H1 (cell line): ENCODE data around the gene PTGES.

ENCODE experiments used
- CHD2 ChIP-seq: IDR thresholded peaks from 2 replicates; pipeline ENCODE4 v1.6.1; 2012; ENCODE audit warnings: low read length, improper control_type of control experiment
- EZH2 ChIP-seq: fragments of 200-600 bp; sonication (generic); IDR thresholded peaks from 2 replicates; pipeline ENCODE4 v1.7.1; 2012; ENCODE audit warnings: low read depth, mild to moderate bottlenecking, moderate library complexity, low read length, inconsistent platforms; ENCODE audit not compliant: severe bottlenecking
- GTF2F1 ChIP-seq: IDR thresholded peaks from 2 replicates; pipeline ENCODE4 v1.6.1; 2012; ENCODE audit warnings: low read depth, low read length, improper control_type of control experiment, borderline replicate concordance
- HDAC6 ChIP-seq: IDR thresholded peaks from one replicate; pipeline ENCODE4 v1.7.1; 2012; ENCODE audit warnings: low read depth, mild to moderate bottlenecking, inconsistent platforms, low read length, moderate library complexity
- JUN ChIP-seq: IDR thresholded peaks from 2 replicates; pipeline ENCODE4 v1.6.1; 2011; ENCODE audit warnings: low read depth, mild to moderate bottlenecking, improper control_type of control experiment, low read length
- POLR2A ChIP-seq, 2 experiments: IDR thresholded peaks; 1 replicate in 1 of 2; 2 replicates in 1 of 2; pipeline ENCODE4 v1.6.1; 2011; ENCODE audit warnings: low read depth in 2 of 2, low read length in 2 of 2, mild to moderate bottlenecking in 2 of 2; ENCODE audit errors: control extremely low read depth in 1 of 2
- RNF2 ChIP-seq: fragments of 200-900, 300-1000 bp; sonication (generic); IDR thresholded peaks from 2 replicates; pipeline ENCODE4 v1.7.1; 2016; ENCODE audit warnings: borderline replicate concordance, low read depth, mild to moderate bottlenecking, antibody characterized with exemption, low read length; ENCODE audit not compliant: poor library complexity, severe bottlenecking; ENCODE audit errors: missing control alignments
- SRF ChIP-seq: IDR thresholded peaks from 2 replicates; pipeline ENCODE4 v1.6.1; 2011; ENCODE audit warnings: mild to moderate bottlenecking, low read depth, low read length, moderate library complexity
- TAF1 ChIP-seq: IDR thresholded peaks from 2 replicates; pipeline ENCODE4 v1.6.1; 2011; ENCODE audit warnings: mild to moderate bottlenecking, low read depth, low read length
- YY1 ChIP-seq: IDR thresholded peaks from 2 replicates; pipeline ENCODE4 v1.6.1; 2011; ENCODE audit warnings: low read depth, mild to moderate bottlenecking, low read length
- TF ChIP-seq, protein P1 (sequence below), 3 experiments: IDR thresholded peaks; 1 replicate in 2 of 3; 2 replicates in 1 of 3; pipeline versions ENCODE4 v1.5.1 to v1.6.1; 2011; ENCODE audit warnings: low read length in 3 of 3, mild to moderate bottlenecking in 3 of 3, inconsistent platforms in 2 of 3, low read depth in 1 of 3, moderate library complexity in 1 of 3; ENCODE audit not compliant: insufficient read depth in 1 of 3; ENCODE audit errors: control extremely low read depth in 1 of 3

DNA sequence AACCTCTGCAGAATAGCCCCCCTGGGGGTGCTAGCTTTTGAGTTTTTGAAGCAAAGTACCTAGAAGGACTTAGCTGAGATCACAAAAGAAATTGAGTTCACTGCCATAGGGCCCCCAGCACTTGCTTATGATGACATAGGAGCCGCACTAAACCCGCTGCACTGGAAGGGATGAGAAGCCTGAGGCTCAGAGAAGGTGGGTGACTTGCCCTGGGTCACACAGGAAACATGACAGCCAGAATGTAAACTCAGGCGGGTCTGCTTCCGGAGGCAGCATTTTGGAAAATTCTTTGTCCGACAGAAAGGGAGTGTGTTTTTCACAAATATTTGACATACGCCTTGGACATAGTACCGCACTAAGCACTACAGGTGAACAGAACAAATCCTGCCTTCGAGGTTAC, 41.7 kb upstream of the PTGES start:
- TF ChIP-seq, protein P1, sequence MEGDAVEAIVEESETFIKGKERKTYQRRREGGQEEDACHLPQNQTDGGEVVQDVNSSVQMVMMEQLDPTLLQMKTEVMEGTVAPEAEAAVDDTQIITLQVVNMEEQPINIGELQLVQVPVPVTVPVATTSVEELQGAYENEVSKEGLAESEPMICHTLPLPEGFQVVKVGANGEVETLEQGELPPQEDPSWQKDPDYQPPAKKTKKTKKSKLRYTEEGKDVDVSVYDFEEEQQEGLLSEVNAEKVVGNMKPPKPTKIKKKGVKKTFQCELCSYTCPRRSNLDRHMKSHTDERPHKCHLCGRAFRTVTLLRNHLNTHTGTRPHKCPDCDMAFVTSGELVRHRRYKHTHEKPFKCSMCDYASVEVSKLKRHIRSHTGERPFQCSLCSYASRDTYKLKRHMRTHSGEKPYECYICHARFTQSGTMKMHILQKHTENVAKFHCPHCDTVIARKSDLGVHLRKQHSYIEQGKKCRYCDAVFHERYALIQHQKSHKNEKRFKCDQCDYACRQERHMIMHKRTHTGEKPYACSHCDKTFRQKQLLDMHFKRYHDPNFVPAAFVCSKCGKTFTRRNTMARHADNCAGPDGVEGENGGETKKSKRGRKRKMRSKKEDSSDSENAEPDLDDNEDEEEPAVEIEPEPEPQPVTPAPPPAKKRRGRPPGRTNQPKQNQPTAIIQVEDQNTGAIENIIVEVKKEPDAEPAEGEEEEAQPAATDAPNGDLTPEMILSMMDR (IDR thresholded peaks at IDR 0.05; ENCODE audit: control extremely low read depth in 1 of 3, insufficient read depth in 1 of 3, low read depth in 1 of 3, low read length in 3 of 3) = no peak
- TF ChIP-seq HDAC6 (no peak), TAF1 (no peak), RNF2 (no peak), EZH2 (no peak), GTF2F1 (no peak), CHD2 (no peak), YY1 (no peak), SRF (no peak), JUN (no peak), POLR2A (IDR thresholded peaks at IDR 0.05; ENCODE audit: control extremely low read depth in 1 of 2, low read depth in 2 of 2, low read length in 2 of 2) (no peak)
